ENCODE results near the gene PCBP4. TPM values are rescaled to one million over a fixed set of nuclear protein-coding genes. Genes with fewer than 3 reads are reported as not detected.

PCBP4 gene
- total RNA-seq, 1 donor from 2014 or later = 10.3 TPM

DNA sequence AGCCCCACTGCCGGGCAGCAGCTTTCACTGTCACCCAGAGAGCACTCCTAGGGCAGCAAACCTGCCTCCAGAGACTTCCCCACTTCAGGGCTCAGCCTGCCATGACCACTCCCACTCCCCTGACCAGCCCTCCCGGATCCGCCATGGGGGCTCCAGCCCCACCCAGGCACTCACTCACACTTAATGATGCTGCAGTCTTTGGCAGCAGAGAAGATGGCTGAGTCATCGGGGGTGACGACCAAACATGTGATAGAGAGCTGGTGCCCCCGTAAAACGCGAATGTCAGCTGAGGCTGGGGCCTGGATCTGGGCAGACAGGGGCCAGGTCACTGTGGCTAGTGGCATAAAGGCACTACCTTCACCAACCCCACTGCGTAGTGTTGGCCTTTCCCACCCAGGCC lies 30.2 kb downstream of the PCBP4 start:
- intact Hi-C loops (cut with micrococcal nuclease) = no loop called here
- no peak for DNase-seq
- Mint-ChIP-seq H3K27ac (no peak overlapping the region), H3K4me3 (no peak overlapping the region), H3K4me1 (peaks cover 27% of the 10 kb centered on the region), H3K36me3 (ENCODE audit: low read depth) (peaks cover 75% of the 10 kb centered on the region), H3K27me3 (no peaks in the 10 kb centered on the region), H3K9me3 (no peaks in the 10 kb centered on the region)
- ChIA-PET POLR2A (interaction anchor here (0.5 kb wide), 1 partner anchor 437 kb away, joined by 11 read pairs; the partner anchor contains the start of gene DCAF1), CTCF (interaction anchor here (1.3 kb wide), 1 partner anchor 208 kb away, joined by 3 read pairs; no protein-coding TSS in a partner anchor)
- ATAC-seq (ENCODE audit: low read depth) = no peak
- no peak for TF ChIP-seq CTCF (IDR thresholded peaks at IDR 0.05)

DNA sequence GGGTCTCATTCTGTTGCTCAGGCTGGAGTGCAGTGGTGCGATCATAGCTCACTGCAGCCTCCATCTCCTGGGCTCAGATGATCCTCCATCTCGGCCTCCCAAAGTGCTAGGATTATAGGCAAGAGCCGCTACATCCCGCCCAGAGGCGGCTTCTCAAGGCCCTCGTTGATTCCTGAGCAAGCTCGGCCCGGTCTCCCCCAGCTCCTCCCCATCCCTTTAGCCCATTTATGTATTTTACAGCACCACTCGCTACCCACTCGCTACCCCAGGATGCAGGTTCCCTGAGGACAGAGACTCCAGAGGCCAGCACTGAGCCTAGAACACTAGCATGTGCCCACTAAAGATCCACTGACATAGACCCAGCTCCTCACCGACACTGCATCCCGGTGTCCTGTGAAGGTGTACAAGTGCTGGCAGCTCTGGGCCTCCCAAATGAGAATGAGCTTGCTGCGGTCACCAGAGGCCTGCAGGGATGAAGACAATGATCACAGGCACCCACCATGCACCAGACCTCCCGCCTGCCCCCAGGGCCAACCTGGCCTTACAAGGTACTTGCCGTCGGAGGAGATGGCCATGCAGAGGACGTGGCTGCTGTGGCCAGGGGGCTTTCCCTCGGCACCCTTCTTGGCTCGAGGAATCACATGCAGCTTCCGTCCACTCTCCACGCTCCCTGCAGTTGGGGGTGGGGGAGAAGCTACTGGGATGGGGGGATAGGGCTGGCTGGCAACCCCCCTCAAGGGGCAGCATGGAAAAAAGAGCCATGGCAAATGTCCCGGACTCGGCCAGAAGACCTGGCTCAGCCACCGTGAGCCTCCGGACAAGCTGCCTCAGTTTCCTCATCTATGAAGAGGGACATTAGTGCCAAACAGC lies 31.1 kb downstream of the PCBP4 start:
- ATAC-seq (ENCODE audit: low read depth) = no peak
- TF ChIP-seq CTCF (IDR thresholded peaks at IDR 0.05) = no peak
- Mint-ChIP-seq H3K27me3 (no peaks in the 10 kb centered on the region), H3K9me3 (no peaks in the 10 kb centered on the region), H3K4me1 (peaks cover 22% of the 10 kb centered on the region), H3K4me3 (no peak overlapping the region), H3K27ac (no peak overlapping the region), H3K36me3 (ENCODE audit: low read depth) (peaks cover 80% of the 10 kb centered on the region)
- ChIA-PET POLR2A (interaction anchor here (0.5 kb wide), 1 partner anchor 436 kb away, joined by 11 read pairs; the partner anchor contains the start of gene DCAF1), CTCF (interaction anchor here (1.3 kb wide), 1 partner anchor 209 kb away, joined by 3 read pairs; no protein-coding TSS in a partner anchor)
- intact Hi-C loops (cut with micrococcal nuclease) = no loop called here
- DNase-seq = peak; percentile 12

DNA sequence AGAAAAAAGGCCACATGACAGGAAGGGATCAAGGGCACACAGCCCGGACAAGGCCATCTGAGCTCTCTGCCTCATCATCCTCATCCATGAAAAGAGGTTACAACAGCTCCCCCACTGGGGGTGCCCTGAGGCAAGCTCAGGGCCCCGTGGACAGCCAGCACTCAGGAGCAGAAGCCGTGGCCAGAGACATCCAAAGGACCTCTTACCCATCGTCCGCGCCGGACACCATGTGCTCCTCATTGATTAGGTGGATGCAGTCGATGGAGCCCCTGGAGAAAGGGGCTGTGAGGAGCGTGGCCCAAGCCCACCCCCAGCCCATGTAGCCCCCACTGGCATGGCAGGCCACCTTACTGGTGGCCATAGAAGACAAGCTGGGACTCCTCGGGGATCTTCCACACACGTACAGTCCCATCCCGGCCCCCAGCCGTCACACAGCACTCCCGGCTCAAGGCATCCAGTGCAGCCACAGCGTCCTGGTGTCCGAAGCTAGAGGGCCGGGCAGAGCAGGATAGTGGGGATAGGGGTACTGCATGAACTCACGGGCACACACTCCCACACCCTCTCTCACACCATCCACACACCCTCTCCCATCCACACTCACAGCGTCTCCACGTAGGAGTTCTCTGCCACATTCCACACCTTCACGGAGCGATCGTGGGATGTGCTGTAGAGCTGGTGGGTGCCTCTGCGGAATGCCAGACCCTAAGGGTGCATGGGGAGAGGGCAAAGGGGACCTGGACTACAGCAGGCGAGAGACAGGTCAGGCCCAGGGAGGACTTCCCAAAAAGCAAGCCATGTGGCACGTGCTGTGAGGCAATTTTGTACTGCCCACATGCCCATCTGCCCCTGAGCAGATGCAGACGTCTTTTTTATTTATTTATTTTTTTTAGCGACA lies 32.0 kb downstream of the PCBP4 start:
- no peak for ATAC-seq (ENCODE audit: low read depth)
- no peaks in the 10 kb centered on the region for H3K27me3 Mint-ChIP-seq
- TF ChIP-seq CTCF (IDR thresholded peaks at IDR 0.05) = no peak
- intact Hi-C loops (cut with micrococcal nuclease) = no loop called here
- ChIA-PET CTCF (no interaction called here), POLR2A (no interaction called here)
- peaks cover 80% of the 10 kb centered on the region for H3K36me3 Mint-ChIP-seq (ENCODE audit: low read depth)
- H3K4me1 Mint-ChIP-seq = peaks cover 13% of the 10 kb centered on the region
- DNase-seq = peak; percentile 9
- no peak overlapping the region for H3K4me3 Mint-ChIP-seq
- no peak overlapping the region for H3K27ac Mint-ChIP-seq
- no peaks in the 10 kb centered on the region for H3K9me3 Mint-ChIP-seq

DNA sequence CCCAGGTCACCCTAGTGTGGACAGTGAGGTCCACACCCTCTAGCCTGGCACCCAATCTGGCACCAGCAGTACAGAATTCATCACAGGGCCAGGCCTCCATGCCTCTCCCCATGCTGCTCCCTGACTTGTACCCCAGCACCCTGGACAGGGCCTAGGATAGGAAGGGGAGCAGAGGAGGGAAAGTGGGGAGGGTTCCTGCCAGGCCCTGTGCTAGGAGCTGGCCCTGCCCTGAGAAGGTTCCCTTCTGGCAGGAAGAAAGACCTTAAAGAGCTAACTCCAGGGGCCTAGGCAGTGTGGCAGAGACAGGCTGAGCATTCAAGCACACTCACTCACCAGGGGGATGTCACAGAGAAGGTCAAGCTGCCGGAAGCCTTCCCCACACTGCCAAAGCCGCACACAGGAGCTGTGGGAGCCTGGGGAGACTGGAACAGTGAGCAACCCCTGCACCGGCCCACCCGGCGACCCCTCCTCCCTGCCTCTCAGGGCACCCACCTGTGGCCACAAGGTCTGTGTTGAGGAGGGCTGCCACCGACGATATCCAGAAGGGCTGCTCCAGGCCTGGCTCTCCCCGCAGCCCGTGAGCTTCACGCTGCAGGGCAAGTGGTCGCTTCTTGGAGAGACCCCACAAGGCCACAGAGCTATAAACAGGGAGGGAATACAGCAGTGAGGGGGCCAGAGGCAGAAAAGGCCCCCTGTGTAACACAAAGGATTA lies 33.0 kb downstream of the PCBP4 start:
- POLR2A ChIA-PET = no interaction called here
- H3K27ac Mint-ChIP-seq = peak overlapping the region; percentile 42
- intact Hi-C loops (cut with micrococcal nuclease) = no loop called here
- no peaks in the 10 kb centered on the region for H3K9me3 Mint-ChIP-seq
- H3K36me3 Mint-ChIP-seq (ENCODE audit: low read depth) = peaks cover 77% of the 10 kb centered on the region
- TF ChIP-seq CTCF (IDR thresholded peaks at IDR 0.05) = no peak
- ATAC-seq (ENCODE audit: low read depth) (no peak), DNase-seq (peak; percentile 1)
- no peaks in the 10 kb centered on the region for H3K27me3 Mint-ChIP-seq
- no peak overlapping the region for H3K4me3 Mint-ChIP-seq
- H3K4me1 Mint-ChIP-seq = peaks cover 4% of the 10 kb centered on the region
- CTCF ChIA-PET = no interaction called here
